ENCODE data around the gene TIRAP. TPM values are rescaled to one million over a fixed set of nuclear protein-coding genes. Genes with fewer than 3 reads are reported as not detected.

Gene TIRAP
- total and polyA plus RNA-seq, 4 donors, result 4.2 to 17.3 (median 8.1) TPM

GRCh38 chr11:126337474-126338241 lies 54.8 kb downstream of the TIRAP start:
- Histone ChIP-seq H3K27ac (ENCODE audit: low read depth, low read length) (no peak overlapping the region), H3K9me3 (ENCODE audit: control insufficient read depth, insufficient read depth, low read length) (no peaks in the 10 kb centered on the region), H3K36me3 (ENCODE audit: control insufficient read depth, insufficient read depth, low read length) (peaks cover 45% of the 10 kb centered on the region), H3K4me3 (ENCODE audit: low read depth, low read length) (no peak overlapping the region), H3K4me1 (ENCODE audit: control insufficient read depth, insufficient read depth, low read length) (peaks cover 19% of the 10 kb centered on the region), H3K27me3 (ENCODE audit: control insufficient read depth, insufficient read depth, low read length) (no peaks in the 10 kb centered on the region)
- 65% methylated on average over 10 of the region's 15 CpGs for whole genome bisulfite sequencing (ENCODE audit: insufficient coverage)
- DNase-seq (ENCODE audit: low read depth in 4 of 6, low spot score in 6 of 6), result no peak

- H3K9me3 ChIP-seq (ENCODE audit: control insufficient read depth, insufficient read depth, low read length), result no peaks in the 10 kb centered on the region
- H3K27ac ChIP-seq (ENCODE audit: low read depth, low read length), result no peak overlapping the region
- peaks cover 19% of the 10 kb centered on the region for H3K4me1 ChIP-seq (ENCODE audit: control insufficient read depth, insufficient read depth, low read length)
- H3K4me3 ChIP-seq (ENCODE audit: low read depth, low read length), result no peak overlapping the region
- H3K36me3 ChIP-seq (ENCODE audit: control insufficient read depth, insufficient read depth, low read length), result peaks cover 50% of the 10 kb centered on the region
- DNase-seq (ENCODE audit: low read depth in 4 of 6, low spot score in 6 of 6), result no peak
- 92% methylated on average over 7 of the region's 7 CpGs for WGBS (ENCODE audit: insufficient coverage)
- H3K27me3 ChIP-seq (ENCODE audit: control insufficient read depth, insufficient read depth, low read length), result no peaks in the 10 kb centered on the region
Measured at GRCh38 chr11:126338346-126339055, 55.6 kb downstream of the TIRAP start.

GRCh38 chr11:126339073-126339862 lies 56.4 kb downstream of the TIRAP start:
- no peaks in the 10 kb centered on the region for H3K27me3 ChIP-seq (ENCODE audit: control insufficient read depth, insufficient read depth, low read length)
- peaks cover 19% of the 10 kb centered on the region for H3K4me1 ChIP-seq (ENCODE audit: control insufficient read depth, insufficient read depth, low read length)
- H3K4me3 ChIP-seq (ENCODE audit: low read depth, low read length), result no peak overlapping the region
- no peaks in the 10 kb centered on the region for H3K9me3 ChIP-seq (ENCODE audit: control insufficient read depth, insufficient read depth, low read length)
- H3K27ac ChIP-seq (ENCODE audit: low read depth, low read length), result no peak overlapping the region
- peaks cover 53% of the 10 kb centered on the region for H3K36me3 ChIP-seq (ENCODE audit: control insufficient read depth, insufficient read depth, low read length)
- no peak for DNase-seq (ENCODE audit: low read depth in 4 of 6, low spot score in 6 of 6)
- WGBS (ENCODE audit: insufficient coverage), result 89% methylated on average over 14 of the region's 15 CpGs

GRCh38 chr11:126339863-126340434 lies 57.1 kb downstream of the TIRAP start:
- Histone ChIP-seq H3K27me3 (ENCODE audit: control insufficient read depth, insufficient read depth, low read length) (no peaks in the 10 kb centered on the region), H3K36me3 (ENCODE audit: control insufficient read depth, insufficient read depth, low read length) (peaks cover 59% of the 10 kb centered on the region), H3K4me3 (ENCODE audit: low read depth, low read length) (no peak overlapping the region), H3K9me3 (ENCODE audit: control insufficient read depth, insufficient read depth, low read length) (no peaks in the 10 kb centered on the region), H3K4me1 (ENCODE audit: control insufficient read depth, insufficient read depth, low read length) (peaks cover 19% of the 10 kb centered on the region), H3K27ac (ENCODE audit: low read depth, low read length) (no peak overlapping the region)
- WGBS (ENCODE audit: insufficient coverage), result 52% methylated on average over 9 of the region's 11 CpGs
- DNase-seq (ENCODE audit: low read depth in 4 of 6, low spot score in 6 of 6), result no peak

GRCh38 chr11:126340960-126341606 lies 58.2 kb downstream of the TIRAP start:
- Histone ChIP-seq H3K27ac (ENCODE audit: low read depth, low read length) (no peak overlapping the region), H3K4me3 (ENCODE audit: low read depth, low read length) (no peak overlapping the region), H3K4me1 (ENCODE audit: control insufficient read depth, insufficient read depth, low read length) (peaks cover 27% of the 10 kb centered on the region), H3K27me3 (ENCODE audit: control insufficient read depth, insufficient read depth, low read length) (no peaks in the 10 kb centered on the region), H3K9me3 (ENCODE audit: control insufficient read depth, insufficient read depth, low read length) (no peaks in the 10 kb centered on the region), H3K36me3 (ENCODE audit: control insufficient read depth, insufficient read depth, low read length) (peaks cover 64% of the 10 kb centered on the region)
- no peak for DNase-seq (ENCODE audit: low read depth in 4 of 6, low spot score in 6 of 6)
- WGBS (ENCODE audit: insufficient coverage), result 86% methylated on average over 5 of the region's 7 CpGs

GRCh38 chr11:126341760-126342161 lies 58.9 kb downstream of the TIRAP start:
- Histone ChIP-seq H3K27ac (ENCODE audit: low read depth, low read length) (no peak overlapping the region), H3K4me3 (ENCODE audit: low read depth, low read length) (no peak overlapping the region), H3K36me3 (ENCODE audit: control insufficient read depth, insufficient read depth, low read length) (peaks cover 68% of the 10 kb centered on the region), H3K4me1 (ENCODE audit: control insufficient read depth, insufficient read depth, low read length) (peaks cover 30% of the 10 kb centered on the region), H3K27me3 (ENCODE audit: control insufficient read depth, insufficient read depth, low read length) (no peaks in the 10 kb centered on the region), H3K9me3 (ENCODE audit: control insufficient read depth, insufficient read depth, low read length) (no peaks in the 10 kb centered on the region)
- DNase-seq (ENCODE audit: low read depth in 4 of 6, low spot score in 6 of 6), result no peak
- WGBS (ENCODE audit: insufficient coverage), result 73% methylated on average over 3 of the region's 3 CpGs

- WGBS (ENCODE audit: insufficient coverage), result 96% methylated on average over 14 of the region's 16 CpGs
- Histone ChIP-seq H3K4me3 (ENCODE audit: low read depth, low read length) (no peak overlapping the region), H3K4me1 (ENCODE audit: control insufficient read depth, insufficient read depth, low read length) (peaks cover 23% of the 10 kb centered on the region), H3K9me3 (ENCODE audit: control insufficient read depth, insufficient read depth, low read length) (no peaks in the 10 kb centered on the region), H3K36me3 (ENCODE audit: control insufficient read depth, insufficient read depth, low read length) (peaks cover 68% of the 10 kb centered on the region), H3K27ac (ENCODE audit: low read depth, low read length) (no peak overlapping the region), H3K27me3 (ENCODE audit: control insufficient read depth, insufficient read depth, low read length) (no peaks in the 10 kb centered on the region)
- no peak for DNase-seq (ENCODE audit: low read depth in 4 of 6, low spot score in 6 of 6)
Measured at GRCh38 chr11:126343051-126343450, 60.2 kb downstream of the TIRAP start.

Data from spinal cord (tissue), 10 donors.